ENCODE measurements around the gene APOBEC3A.

DNA sequence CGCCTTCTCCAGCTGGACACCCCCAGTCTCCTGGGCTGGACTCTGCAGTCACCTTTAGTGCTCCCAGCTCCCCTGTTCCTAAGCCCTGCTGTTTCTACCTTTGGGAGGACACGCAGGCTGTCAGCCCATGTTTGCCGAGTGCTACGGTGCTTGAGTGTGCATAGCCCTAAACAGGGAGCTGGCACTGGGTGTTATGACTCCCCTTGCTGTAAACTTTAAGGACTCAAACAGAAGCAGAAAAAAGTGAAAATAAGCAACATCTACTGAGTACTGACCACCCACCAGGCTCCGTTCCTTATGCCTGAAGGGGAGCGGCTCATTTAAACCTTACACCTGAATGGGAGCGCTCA is 17.4 kb downstream of the APOBEC3A start:
- TF ChIP-seq EZH2 (IDR thresholded peaks at IDR 0.05; ENCODE audit: low read depth) (no peak), CTCF (conservative IDR thresholded peaks at IDR 0.05) (no peak)

Measured in PC-9 (cell line).